Cardiac fibroblast (primary cell): Measurements from ENCODE around the gene TBC1D12.

ENCODE experiments used
- DNase-seq, 2 donors: peaks; one replicate each; pipeline versions ENCODE4 v3.0.0 to v3.0.0-alpha.2; 2010; ENCODE audit warnings: low read depth in 2 of 2
- H3K4me3 ChIP-seq, 2 donors: replicated peaks in 1 of 2; 1 replicate in 1 of 2; 2 replicates in 1 of 2; pipeline ENCODE4 v1.5.1; 2011; ENCODE audit warnings: low read depth in 2 of 2, low read length in 2 of 2, mild to moderate bottlenecking in 2 of 2, moderate library complexity in 1 of 2
- CTCF ChIP-seq: IDR thresholded peaks from one replicate; pipeline ENCODE4 v1.5.1; 2011; ENCODE audit warnings: low read depth, mild to moderate bottlenecking, low read length, inconsistent platforms

The TBC1D12 gene

GRCh38 chr10:94462130-94462529 lies 59.8 kb downstream of the TBC1D12 start:
- TF ChIP-seq CTCF: no peak
- DNase-seq: no peak
- H3K4me3 ChIP-seq: no peak overlapping the region

GRCh38 chr10:94465684-94466083 lies 63.3 kb downstream of the TBC1D12 start:
- DNase-seq: no peak
- no peak for TF ChIP-seq CTCF

GRCh38 chr10:94481410-94481809 lies 79.1 kb downstream of the TBC1D12 start:
- H3K4me3 ChIP-seq: no peak overlapping the region
- DNase-seq: no peak
- TF ChIP-seq CTCF: no peak

More at GRCh38 chr10:94465684-94466083, 63.3 kb downstream of the TBC1D12 start:
- no peak overlapping the region for H3K4me3 ChIP-seq

GRCh38 chr10:94483970-94484369 lies 81.6 kb downstream of the TBC1D12 start:
- TF ChIP-seq CTCF: no peak
- DNase-seq: no peak
- no peak overlapping the region for H3K4me3 ChIP-seq

- no peak for TF ChIP-seq CTCF
- H3K4me3 ChIP-seq: no peak overlapping the region
- DNase-seq: no peak
Measured at GRCh38 chr10:94485094-94485493, 82.8 kb downstream of the TBC1D12 start.

- no peak overlapping the region for H3K4me3 ChIP-seq
- no peak for TF ChIP-seq CTCF
- DNase-seq: no peak
Measured at GRCh38 chr10:94487575-94487974, 85.2 kb downstream of the TBC1D12 start.

- no peak overlapping the region for H3K4me3 ChIP-seq
Measured at GRCh38 chr10:94489107-94489506, 86.8 kb downstream of the TBC1D12 start.

More at GRCh38 chr10:94489107-94489506, 86.8 kb downstream of the TBC1D12 start:
- no peak for DNase-seq
- TF ChIP-seq CTCF: no peak
